Rectal smooth muscle tissue (tissue), 1 donor: ENCODE data around the gene HELZ.

Experiments
- H3K27ac ChIP-seq: one replicate; pipeline ENCODE4 v1.7.0; 2013; ENCODE audit warnings: low read depth, low read length, inconsistent platforms
- H3K27me3 ChIP-seq: one replicate; pipeline ENCODE4 v1.7.0; 2013; ENCODE audit warnings: low read length; ENCODE audit not compliant: control insufficient read depth, insufficient read depth
- H3K36me3 ChIP-seq: one replicate; pipeline ENCODE4 v1.7.0; 2013; ENCODE audit warnings: low read length; ENCODE audit not compliant: control insufficient read depth, insufficient read depth
- H3K4me1 ChIP-seq: one replicate; pipeline ENCODE4 v1.7.0; 2013; ENCODE audit warnings: low read length; ENCODE audit not compliant: control insufficient read depth, insufficient read depth
- H3K4me3 ChIP-seq: one replicate; pipeline ENCODE4 v1.7.0; 2013; ENCODE audit warnings: low read length
- H3K9ac ChIP-seq: one replicate; pipeline ENCODE4 v1.7.0; 2013; ENCODE audit warnings: low read length

HELZ gene

DNA sequence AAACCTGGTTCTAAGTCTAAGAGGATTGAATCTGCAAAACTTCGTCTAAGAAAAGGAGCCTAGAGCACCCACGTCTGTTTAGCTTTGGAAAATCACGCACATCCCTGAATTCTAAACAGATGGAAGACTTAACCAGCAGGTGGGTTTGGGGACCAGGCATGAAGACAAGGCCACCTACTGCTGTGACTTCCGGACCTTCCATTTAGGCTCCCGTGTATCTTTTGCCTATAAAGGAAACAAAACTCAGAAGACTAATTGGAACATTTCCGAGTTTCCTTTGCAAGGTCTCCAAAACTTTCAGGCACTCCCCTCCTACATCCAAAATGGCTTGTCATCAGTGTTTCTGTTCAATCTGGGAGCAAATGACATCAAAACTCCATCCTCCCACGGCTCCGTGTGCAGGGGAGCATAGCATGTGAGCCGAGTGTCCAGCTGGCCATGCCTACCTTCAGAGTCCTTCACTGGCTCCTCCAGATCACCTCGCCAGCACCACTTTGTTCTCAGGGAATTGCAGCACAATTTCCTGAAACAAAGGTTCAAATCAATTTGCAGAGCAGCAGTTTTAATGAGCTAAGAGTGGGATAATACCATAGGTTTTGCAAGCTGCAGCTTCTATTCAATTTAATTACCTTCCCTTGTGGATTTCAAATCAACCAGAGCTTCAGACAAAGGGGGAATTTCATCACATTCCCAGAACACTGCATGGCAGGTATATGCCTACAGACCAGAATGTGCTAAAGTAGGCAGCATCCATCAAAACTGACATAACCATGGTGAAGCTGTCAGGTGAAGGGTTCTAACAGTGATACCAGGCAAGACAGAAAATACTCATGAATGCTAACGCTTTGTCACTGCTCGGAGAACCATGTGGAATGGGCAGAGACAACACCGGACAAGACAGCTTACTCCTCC, 177.2 kb downstream of the HELZ start:
- H3K9ac ChIP-seq = no peak overlapping the region

DNA sequence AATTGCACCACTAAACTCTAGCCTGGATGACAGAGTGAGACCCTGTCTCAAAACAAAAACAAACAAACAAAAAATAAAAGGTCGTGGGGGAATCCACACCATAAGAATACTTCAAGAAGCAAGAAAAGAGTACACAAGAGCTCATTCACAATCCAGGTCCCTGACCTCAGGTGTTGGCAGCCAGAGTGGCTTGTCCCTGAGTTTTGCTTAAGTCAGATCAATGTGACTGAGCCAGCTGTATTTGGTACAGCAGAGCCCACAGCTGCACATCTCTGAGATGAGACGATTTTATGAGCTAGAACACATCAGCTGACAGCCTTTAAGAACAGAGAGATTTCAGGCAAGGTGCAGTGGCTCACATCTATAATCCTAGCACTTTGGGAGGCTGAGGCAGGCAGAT, 178.3 kb downstream of the HELZ start:
- no peaks in the 10 kb centered on the region for H3K27me3 ChIP-seq
- no peak overlapping the region for H3K9ac ChIP-seq
- H3K4me3 ChIP-seq = no peak overlapping the region
- H3K36me3 ChIP-seq = no peaks in the 10 kb centered on the region
- H3K27ac ChIP-seq = no peak overlapping the region
- no peaks in the 10 kb centered on the region for H3K4me1 ChIP-seq

More for the DNA sequence above, 177.2 kb downstream of the HELZ start:
- Histone ChIP-seq H3K4me1 (no peaks in the 10 kb centered on the region), H3K36me3 (no peaks in the 10 kb centered on the region), H3K4me3 (no peak overlapping the region), H3K27ac (no peak overlapping the region), H3K27me3 (no peaks in the 10 kb centered on the region)

DNA sequence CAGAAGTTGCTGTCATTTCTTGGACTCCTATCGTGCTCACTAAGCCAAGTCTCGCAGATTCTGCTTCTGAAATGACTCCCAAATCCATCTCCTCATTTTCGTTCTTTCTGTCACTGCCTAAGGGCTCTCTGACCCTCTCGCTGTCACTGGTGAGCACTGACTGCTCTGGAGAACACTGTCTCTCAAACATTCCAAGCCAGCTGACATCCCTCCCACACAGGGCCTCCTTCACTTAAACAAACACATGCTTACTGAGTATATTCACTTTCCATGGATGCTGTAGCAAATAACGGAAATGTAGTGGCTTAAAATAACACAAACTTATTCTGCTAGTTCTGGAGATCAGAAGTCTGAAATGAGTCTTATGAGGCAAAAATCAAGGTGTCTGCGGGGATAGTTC, 181.9 kb downstream of the HELZ start:
- no peak overlapping the region for H3K27ac ChIP-seq
- no peaks in the 10 kb centered on the region for H3K27me3 ChIP-seq
- no peaks in the 10 kb centered on the region for H3K36me3 ChIP-seq
- no peak overlapping the region for H3K9ac ChIP-seq
- H3K4me3 ChIP-seq = no peak overlapping the region
- H3K4me1 ChIP-seq = no peaks in the 10 kb centered on the region

DNA sequence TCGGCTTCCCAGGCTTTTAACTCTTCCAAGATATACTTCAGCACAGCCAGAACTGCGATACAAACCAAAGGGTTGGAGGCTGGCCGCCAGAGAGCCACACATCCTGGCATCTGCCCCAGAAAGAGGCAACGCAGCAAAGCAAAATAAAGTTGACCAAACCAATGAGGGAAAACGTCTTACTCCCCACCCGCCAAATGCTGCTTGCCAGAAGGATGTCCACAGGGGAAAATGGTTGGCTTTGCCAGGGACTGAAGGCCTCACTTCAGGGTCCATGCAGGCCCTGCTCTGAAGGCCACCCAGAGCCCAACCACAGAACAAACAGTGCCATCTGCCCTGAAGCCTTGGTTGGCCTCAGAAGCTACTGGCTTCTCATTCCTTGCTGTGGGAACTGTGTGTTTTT, 185.6 kb downstream of the HELZ start:
- H3K27ac ChIP-seq = no peak overlapping the region
- H3K4me3 ChIP-seq = no peak overlapping the region
- no peaks in the 10 kb centered on the region for H3K4me1 ChIP-seq
- H3K27me3 ChIP-seq = no peaks in the 10 kb centered on the region
- H3K36me3 ChIP-seq = no peaks in the 10 kb centered on the region
- no peak overlapping the region for H3K9ac ChIP-seq

DNA sequence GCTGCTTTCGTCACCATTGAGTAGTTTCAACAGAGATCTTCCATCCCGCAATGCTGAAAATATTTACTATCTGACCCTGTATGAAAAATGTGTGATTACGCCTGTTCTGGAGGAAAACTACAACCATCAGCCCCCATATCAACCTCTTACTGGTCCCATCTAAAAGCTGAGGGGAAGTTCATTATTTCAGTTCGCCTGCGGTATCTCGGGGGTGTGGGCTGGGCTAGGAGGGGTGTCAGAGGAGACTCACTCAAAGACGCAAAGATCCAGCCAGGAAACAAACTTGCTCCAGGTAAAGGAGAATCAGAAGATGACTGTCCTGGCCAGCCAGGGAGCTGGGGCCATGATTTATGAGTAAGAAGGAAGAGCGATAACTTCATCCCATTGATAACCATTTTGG, 187.0 kb downstream of the HELZ start:
- Histone ChIP-seq H3K4me1 (no peaks in the 10 kb centered on the region), H3K4me3 (no peak overlapping the region), H3K36me3 (no peaks in the 10 kb centered on the region), H3K27me3 (no peaks in the 10 kb centered on the region), H3K9ac (no peak overlapping the region), H3K27ac (no peak overlapping the region)

DNA sequence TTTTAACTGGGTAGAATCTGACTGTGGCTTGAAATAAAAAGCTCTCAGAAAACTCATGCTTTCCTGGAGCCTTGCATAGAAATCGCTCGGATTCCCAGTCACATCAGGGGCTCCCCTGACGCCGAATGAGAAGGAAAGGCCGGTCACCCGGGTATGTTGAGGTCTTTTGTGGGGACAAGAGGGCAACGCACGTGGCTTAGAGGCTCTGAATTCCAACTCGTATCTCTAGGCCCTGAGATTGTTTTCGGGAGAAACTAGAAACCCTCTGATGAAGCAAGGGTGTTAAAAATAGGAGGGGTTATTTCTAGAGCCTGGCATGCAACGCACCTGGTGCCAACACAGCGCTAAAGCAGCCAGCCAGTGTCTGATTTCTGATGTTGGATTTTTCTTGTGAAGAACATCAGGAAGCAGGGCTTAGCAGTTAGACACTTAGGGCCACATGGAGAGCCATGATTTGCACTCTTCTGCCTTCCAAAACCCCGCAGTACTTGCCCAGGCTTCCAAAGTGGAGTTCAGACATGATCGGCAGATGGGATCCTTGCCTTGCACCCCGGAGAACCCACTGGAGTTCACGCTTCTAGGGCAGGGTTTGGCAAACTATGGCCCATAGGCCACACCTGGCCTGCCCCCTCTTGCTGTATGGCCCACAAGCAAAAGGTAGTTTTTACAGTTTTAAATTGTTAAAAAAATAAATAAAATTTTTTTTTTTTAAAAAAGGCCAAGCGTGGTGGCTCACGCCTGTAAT, 188.1 kb downstream of the HELZ start:
- H3K9ac ChIP-seq = no peak overlapping the region
- no peak overlapping the region for H3K27ac ChIP-seq
- no peaks in the 10 kb centered on the region for H3K36me3 ChIP-seq
- no peaks in the 10 kb centered on the region for H3K4me1 ChIP-seq
- H3K27me3 ChIP-seq = no peaks in the 10 kb centered on the region
- no peak overlapping the region for H3K4me3 ChIP-seq

DNA sequence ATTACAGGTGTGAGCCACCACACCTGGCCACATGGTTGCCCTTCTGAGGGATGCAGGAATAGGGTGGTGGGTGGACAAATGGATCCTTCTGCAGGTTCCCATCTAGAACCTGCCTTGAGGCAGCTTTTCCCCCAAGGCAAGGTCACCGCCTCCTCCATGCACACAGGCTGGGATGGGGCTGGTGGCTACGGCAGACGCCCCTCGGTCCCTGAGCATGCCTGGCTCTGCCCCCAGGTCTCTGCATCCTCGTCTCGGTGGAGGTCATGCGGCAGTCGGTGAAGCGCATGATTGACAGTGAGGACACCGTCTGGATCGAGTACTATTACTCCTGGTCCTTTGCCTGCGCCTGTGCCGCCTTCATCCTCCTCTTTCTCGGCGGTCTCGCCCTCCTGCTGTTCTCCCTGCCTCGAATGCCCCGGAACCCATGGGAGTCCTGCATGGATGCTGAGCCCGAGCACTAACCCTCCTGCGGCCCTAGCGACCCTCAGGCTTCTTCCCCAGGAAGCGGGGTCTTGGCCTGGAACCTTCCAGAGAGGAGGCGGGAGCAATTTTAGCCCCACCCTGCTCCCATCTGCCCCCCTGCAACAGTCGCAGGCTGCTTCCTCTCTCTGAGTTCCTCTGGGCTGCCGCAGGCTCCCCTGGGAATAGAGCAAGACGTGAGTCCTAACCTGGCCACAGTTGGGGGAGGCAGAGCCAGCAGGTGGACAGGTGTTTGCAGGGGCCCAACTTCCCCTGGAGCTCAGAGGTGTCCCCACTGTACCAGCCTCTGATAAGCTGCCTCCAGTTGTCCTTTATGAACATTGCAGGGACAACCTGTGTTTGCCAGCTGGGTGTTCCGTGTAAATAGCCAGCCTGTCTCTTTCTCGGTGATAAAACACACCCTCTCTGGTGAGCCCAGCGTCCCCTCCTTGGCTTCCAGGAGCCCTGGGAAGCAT, 188.9 kb downstream of the HELZ start:
- Histone ChIP-seq H3K4me1 (no peaks in the 10 kb centered on the region), H3K36me3 (no peaks in the 10 kb centered on the region), H3K27ac (no peak overlapping the region), H3K27me3 (no peaks in the 10 kb centered on the region), H3K4me3 (no peak overlapping the region), H3K9ac (no peak overlapping the region)

DNA sequence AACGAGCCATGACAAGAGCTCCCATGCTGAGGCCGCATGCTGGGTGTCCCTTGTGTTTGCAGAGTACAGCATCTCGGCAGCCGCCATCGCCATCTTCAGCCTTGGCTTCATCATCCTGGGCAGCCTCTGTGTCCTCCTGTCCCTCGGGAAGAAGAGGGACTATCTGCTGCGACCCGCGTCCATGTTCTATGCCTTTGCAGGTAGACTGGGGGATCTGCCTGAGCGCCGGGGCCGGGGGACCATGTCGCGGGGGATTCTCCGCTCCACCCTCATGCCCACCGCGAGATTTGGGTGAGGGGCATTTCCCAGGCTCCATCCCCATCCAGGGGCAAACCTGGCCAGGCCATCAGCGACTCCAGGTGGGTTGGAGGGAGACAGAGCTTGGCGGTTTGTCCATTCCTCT, 190.0 kb downstream of the HELZ start:
- no peaks in the 10 kb centered on the region for H3K4me1 ChIP-seq
- H3K27me3 ChIP-seq = no peaks in the 10 kb centered on the region
- no peak overlapping the region for H3K9ac ChIP-seq
- H3K4me3 ChIP-seq = no peak overlapping the region
- H3K36me3 ChIP-seq = no peaks in the 10 kb centered on the region
- H3K27ac ChIP-seq = no peak overlapping the region

DNA sequence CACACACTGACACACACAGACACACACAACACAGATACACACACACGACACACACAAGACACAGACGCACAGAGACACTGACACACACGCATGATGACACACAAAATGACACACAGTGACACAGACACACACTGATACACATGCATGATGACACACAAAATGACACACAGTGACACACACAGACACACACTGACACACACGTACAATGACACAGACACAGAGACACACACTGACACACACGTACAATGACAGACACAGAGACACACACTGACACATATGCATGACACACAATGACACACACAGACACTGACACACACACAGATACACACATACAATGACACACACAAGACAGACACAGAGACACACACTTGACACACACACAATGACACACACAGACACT, 190.4 kb downstream of the HELZ start:
- no peak overlapping the region for H3K9ac ChIP-seq
- H3K36me3 ChIP-seq = no peaks in the 10 kb centered on the region
- H3K27ac ChIP-seq = no peak overlapping the region
- no peaks in the 10 kb centered on the region for H3K27me3 ChIP-seq
- H3K4me3 ChIP-seq = no peak overlapping the region
- no peaks in the 10 kb centered on the region for H3K4me1 ChIP-seq

DNA sequence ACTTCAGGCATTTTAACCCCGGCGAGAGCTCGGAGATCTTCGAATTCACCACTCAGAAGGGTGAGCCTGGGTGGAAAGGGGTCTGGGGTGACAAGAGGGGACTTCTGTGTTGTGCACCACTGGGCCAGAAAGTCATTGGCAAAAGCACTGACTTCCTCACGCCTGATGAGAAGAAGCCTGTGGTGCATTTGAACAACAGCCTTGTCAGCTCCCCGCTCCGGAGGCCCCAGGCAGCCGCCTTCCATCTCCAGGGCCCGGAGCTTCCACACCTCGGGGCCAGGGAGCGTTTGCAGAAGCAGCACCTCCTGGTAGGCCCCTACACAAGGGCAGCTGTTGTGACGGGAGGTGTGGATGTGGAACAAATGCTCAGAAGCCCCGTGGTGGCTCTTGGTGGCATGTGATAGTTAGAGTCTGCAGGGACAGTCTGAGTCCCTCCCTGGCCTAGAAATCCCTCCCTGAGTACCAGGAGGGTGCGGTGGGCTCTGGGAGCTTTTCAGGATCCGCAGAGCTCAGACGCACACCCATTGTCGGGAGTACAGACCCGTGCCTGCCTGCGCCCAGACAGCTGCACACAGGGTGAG, 190.9 kb downstream of the HELZ start:
- Histone ChIP-seq H3K36me3 (no peaks in the 10 kb centered on the region), H3K27ac (no peak overlapping the region), H3K4me1 (no peaks in the 10 kb centered on the region), H3K27me3 (no peaks in the 10 kb centered on the region), H3K9ac (no peak overlapping the region), H3K4me3 (no peak overlapping the region)

DNA sequence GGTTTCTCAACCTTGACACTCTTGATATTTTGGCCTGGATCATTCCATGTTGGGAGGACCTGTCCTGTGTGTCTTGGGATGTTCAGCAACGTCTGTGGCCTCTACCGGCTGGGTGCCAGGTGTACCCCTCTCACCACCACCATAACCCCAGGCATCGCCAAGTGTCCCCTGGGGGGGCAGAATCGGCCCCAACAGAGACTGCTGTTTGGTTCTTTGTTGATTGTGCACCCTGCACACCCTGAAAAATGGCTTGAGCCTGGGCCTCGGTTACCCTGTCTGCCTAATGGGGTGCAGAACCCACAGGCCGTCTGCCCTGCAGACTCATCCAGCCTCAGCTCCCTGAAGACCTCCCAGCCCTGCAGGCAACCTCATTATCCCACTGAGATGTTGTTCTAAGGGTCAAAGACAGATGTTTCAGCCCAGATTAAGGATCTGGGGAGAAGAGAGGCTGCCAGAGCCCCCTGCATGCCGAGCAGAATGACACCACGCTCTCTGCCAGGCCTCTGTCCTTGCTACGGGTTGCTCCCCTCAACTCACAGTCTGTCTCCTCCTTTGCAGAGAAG, 191.5 kb downstream of the HELZ start:
- no peak overlapping the region for H3K4me3 ChIP-seq
- H3K4me1 ChIP-seq = no peaks in the 10 kb centered on the region
- H3K27ac ChIP-seq = no peak overlapping the region
- H3K27me3 ChIP-seq = no peaks in the 10 kb centered on the region
- no peaks in the 10 kb centered on the region for H3K36me3 ChIP-seq
- no peak overlapping the region for H3K9ac ChIP-seq
